Stomach (tissue), 4 donors: ENCODE results near the gene UMAD1.

Source experiments
- EP300 ChIP-seq: sonication (generic); formaldehyde crosslinking; IDR thresholded peaks from one replicate; pipeline ENCODE4 v1.6.1; 2017; ENCODE audit warnings: antibody characterized with exemption
- POLR2AphosphoS5 ChIP-seq, 3 donors: sonication (generic); formaldehyde crosslinking; IDR thresholded peaks; one replicate each; pipeline ENCODE4 v1.6.1; 2016; ENCODE audit warnings: antibody characterized with exemption in 3 of 3

DNA sequence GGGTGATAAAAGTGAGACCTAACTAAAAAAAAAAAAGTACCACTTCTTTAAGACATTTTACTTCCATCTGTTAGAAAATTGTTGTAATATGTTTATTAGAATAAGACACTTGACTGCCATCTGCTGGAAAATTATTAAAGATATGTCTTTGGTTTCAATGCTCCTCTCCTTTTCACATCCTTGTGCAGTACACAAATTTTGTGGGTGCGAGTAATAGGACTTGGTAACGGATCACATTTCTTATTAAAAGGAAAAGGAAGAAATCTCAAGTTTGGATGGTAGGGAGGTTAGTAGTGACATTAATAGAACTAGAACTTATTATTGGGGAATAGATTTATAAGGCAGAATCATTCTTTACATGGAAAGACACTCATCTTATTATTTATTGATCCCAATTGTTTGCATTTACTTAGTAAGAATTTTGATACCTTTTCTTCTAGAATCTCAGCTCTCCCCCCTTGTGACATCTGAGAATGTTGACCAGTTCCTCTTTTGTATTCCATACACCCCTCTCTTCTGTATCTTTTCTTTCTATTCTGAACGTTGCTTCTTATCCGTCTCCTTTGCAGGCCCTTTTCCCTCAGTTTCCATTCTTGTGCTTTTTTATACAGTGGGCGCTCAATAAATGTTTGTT, 120.9 kb downstream of the UMAD1 start:
- TF ChIP-seq EP300 (no peak), POLR2AphosphoS5 (IDR thresholded peaks at IDR 0.05) (no peak)
